ENCODE data around the gene ALDOB.

The ALDOB gene

GRCh38 chr9:101469026-101469425, 33.5 kb upstream of the ALDOB start:
- peaks cover 80% of the 10 kb centered on the region for H3K27me3 Mint-ChIP-seq
- no peaks in the 10 kb centered on the region for H3K4me1 Mint-ChIP-seq
- H3K9me3 Mint-ChIP-seq: no peaks in the 10 kb centered on the region
- H3K27ac Mint-ChIP-seq (ENCODE audit: low read depth): no peak overlapping the region
- DNase-seq (ENCODE audit: low spot score in 2 of 2): no peak
- no peak for ATAC-seq (replicated peaks; ENCODE audit: extremely low read depth, poor library complexity, severe bottlenecking)
- H3K4me3 Mint-ChIP-seq: no peak overlapping the region
- H3K36me3 Mint-ChIP-seq (ENCODE audit: insufficient read depth): no peaks in the 10 kb centered on the region

GRCh38 chr9:101468116-101468515, 32.5 kb upstream of the ALDOB start:
- ATAC-seq (replicated peaks; ENCODE audit: extremely low read depth, poor library complexity, severe bottlenecking) (no peak), DNase-seq (ENCODE audit: low spot score in 2 of 2) (no peak)
- H3K9me3 Mint-ChIP-seq: no peaks in the 10 kb centered on the region
- no peak overlapping the region for H3K4me3 Mint-ChIP-seq
- H3K27ac Mint-ChIP-seq (ENCODE audit: low read depth): no peak overlapping the region
- no peaks in the 10 kb centered on the region for H3K36me3 Mint-ChIP-seq (ENCODE audit: insufficient read depth)
- H3K4me1 Mint-ChIP-seq: no peaks in the 10 kb centered on the region
- H3K27me3 Mint-ChIP-seq: peaks cover 74% of the 10 kb centered on the region

- peaks cover 70% of the 10 kb centered on the region for H3K27me3 Mint-ChIP-seq
- no peaks in the 10 kb centered on the region for H3K9me3 Mint-ChIP-seq
- no peak overlapping the region for H3K4me3 Mint-ChIP-seq
- no peaks in the 10 kb centered on the region for H3K4me1 Mint-ChIP-seq
- no peaks in the 10 kb centered on the region for H3K36me3 Mint-ChIP-seq (ENCODE audit: insufficient read depth)
- no peak overlapping the region for H3K27ac Mint-ChIP-seq (ENCODE audit: low read depth)
- ATAC-seq (replicated peaks; ENCODE audit: extremely low read depth, poor library complexity, severe bottlenecking) (no peak), DNase-seq (ENCODE audit: low spot score in 2 of 2) (no peak)
Observed at GRCh38 chr9:101467690-101468089, 32.1 kb upstream of the ALDOB start.

- no peaks in the 10 kb centered on the region for H3K9me3 Mint-ChIP-seq
- DNase-seq (ENCODE audit: low spot score in 2 of 2) (no peak), ATAC-seq (replicated peaks; ENCODE audit: extremely low read depth, poor library complexity, severe bottlenecking) (no peak)
- no peak overlapping the region for H3K4me3 Mint-ChIP-seq
- H3K36me3 Mint-ChIP-seq (ENCODE audit: insufficient read depth): no peaks in the 10 kb centered on the region
- no peaks in the 10 kb centered on the region for H3K4me1 Mint-ChIP-seq
- H3K27me3 Mint-ChIP-seq: peaks cover 61% of the 10 kb centered on the region
- no peak overlapping the region for H3K27ac Mint-ChIP-seq (ENCODE audit: low read depth)
Observed at GRCh38 chr9:101466863-101467262, 31.3 kb upstream of the ALDOB start.

GRCh38 chr9:101465326-101465915, 29.8 kb upstream of the ALDOB start:
- H3K9me3 Mint-ChIP-seq: no peaks in the 10 kb centered on the region
- DNase-seq (ENCODE audit: low spot score in 2 of 2): no peak
- H3K27ac Mint-ChIP-seq (ENCODE audit: low read depth): no peak overlapping the region
- H3K4me3 Mint-ChIP-seq: no peak overlapping the region
- H3K4me1 Mint-ChIP-seq: no peaks in the 10 kb centered on the region
- no peak for ATAC-seq (replicated peaks; ENCODE audit: extremely low read depth, poor library complexity, severe bottlenecking)
- H3K36me3 Mint-ChIP-seq (ENCODE audit: insufficient read depth): no peaks in the 10 kb centered on the region
- peaks cover 47% of the 10 kb centered on the region for H3K27me3 Mint-ChIP-seq

- ATAC-seq (replicated peaks; ENCODE audit: extremely low read depth, poor library complexity, severe bottlenecking): no peak
- Mint-ChIP-seq H3K9me3 (no peaks in the 10 kb centered on the region), H3K4me3 (no peak overlapping the region), H3K27me3 (peaks cover 29% of the 10 kb centered on the region), H3K36me3 (ENCODE audit: insufficient read depth) (no peaks in the 10 kb centered on the region), H3K4me1 (no peaks in the 10 kb centered on the region), H3K27ac (ENCODE audit: low read depth) (no peak overlapping the region)
- no peak for DNase-seq (ENCODE audit: low spot score in 2 of 2)
Observed at GRCh38 chr9:101463397-101463796, 27.8 kb upstream of the ALDOB start.

GRCh38 chr9:101462558-101462957, 27.0 kb upstream of the ALDOB start:
- Mint-ChIP-seq H3K4me1 (no peaks in the 10 kb centered on the region), H3K4me3 (no peak overlapping the region), H3K9me3 (no peaks in the 10 kb centered on the region), H3K27ac (ENCODE audit: low read depth) (no peak overlapping the region), H3K36me3 (ENCODE audit: insufficient read depth) (no peaks in the 10 kb centered on the region), H3K27me3 (peaks cover 29% of the 10 kb centered on the region)
- DNase-seq (ENCODE audit: low spot score in 2 of 2): no peak
- ATAC-seq (replicated peaks; ENCODE audit: extremely low read depth, poor library complexity, severe bottlenecking): no peak

GRCh38 chr9:101460965-101461364, 25.4 kb upstream of the ALDOB start:
- no peak for ATAC-seq (replicated peaks; ENCODE audit: extremely low read depth, poor library complexity, severe bottlenecking)
- no peak overlapping the region for H3K4me3 Mint-ChIP-seq
- H3K27me3 Mint-ChIP-seq: peaks cover 27% of the 10 kb centered on the region

GRCh38 chr9:101458963-101459631, 23.5 kb upstream of the ALDOB start:
- H3K9me3 Mint-ChIP-seq: no peaks in the 10 kb centered on the region
- DNase-seq (ENCODE audit: low spot score in 2 of 2) (no peak), ATAC-seq (replicated peaks; ENCODE audit: extremely low read depth, poor library complexity, severe bottlenecking) (peak; percentile 49)
- peaks cover 12% of the 10 kb centered on the region for H3K27me3 Mint-ChIP-seq
- no peaks in the 10 kb centered on the region for H3K36me3 Mint-ChIP-seq (ENCODE audit: insufficient read depth)
- no peaks in the 10 kb centered on the region for H3K4me1 Mint-ChIP-seq
- H3K4me3 Mint-ChIP-seq: no peak overlapping the region
- H3K27ac Mint-ChIP-seq (ENCODE audit: low read depth): no peak overlapping the region

More at GRCh38 chr9:101460965-101461364, 25.4 kb upstream of the ALDOB start:
- no peaks in the 10 kb centered on the region for H3K36me3 Mint-ChIP-seq (ENCODE audit: insufficient read depth)
- H3K4me1 Mint-ChIP-seq: no peaks in the 10 kb centered on the region
- H3K9me3 Mint-ChIP-seq: no peaks in the 10 kb centered on the region
- no peak for DNase-seq (ENCODE audit: low spot score in 2 of 2)
- H3K27ac Mint-ChIP-seq (ENCODE audit: low read depth): no peak overlapping the region

GRCh38 chr9:101457003-101457402, 21.4 kb upstream of the ALDOB start:
- no peak overlapping the region for H3K4me3 Mint-ChIP-seq
- H3K4me1 Mint-ChIP-seq: no peaks in the 10 kb centered on the region
- H3K36me3 Mint-ChIP-seq (ENCODE audit: insufficient read depth): no peaks in the 10 kb centered on the region
- peaks cover 29% of the 10 kb centered on the region for H3K27me3 Mint-ChIP-seq
- no peak for DNase-seq (ENCODE audit: low spot score in 2 of 2)
- H3K27ac Mint-ChIP-seq (ENCODE audit: low read depth): no peak overlapping the region
- no peak for ATAC-seq (replicated peaks; ENCODE audit: extremely low read depth, poor library complexity, severe bottlenecking)
- no peaks in the 10 kb centered on the region for H3K9me3 Mint-ChIP-seq

GRCh38 chr9:101455656-101456240, 20.2 kb upstream of the ALDOB start:
- ATAC-seq (replicated peaks; ENCODE audit: extremely low read depth, poor library complexity, severe bottlenecking) (no peak), DNase-seq (ENCODE audit: low spot score in 2 of 2) (no peak)
- Mint-ChIP-seq H3K36me3 (ENCODE audit: insufficient read depth) (no peaks in the 10 kb centered on the region), H3K27me3 (peaks cover 41% of the 10 kb centered on the region), H3K9me3 (no peaks in the 10 kb centered on the region), H3K27ac (ENCODE audit: low read depth) (no peak overlapping the region), H3K4me3 (no peak overlapping the region), H3K4me1 (no peaks in the 10 kb centered on the region)

GRCh38 chr9:101453776-101454570, 18.4 kb upstream of the ALDOB start:
- H3K4me3 Mint-ChIP-seq: no peak overlapping the region
- no peak overlapping the region for H3K27ac Mint-ChIP-seq (ENCODE audit: low read depth)
- no peak for ATAC-seq (replicated peaks; ENCODE audit: extremely low read depth, poor library complexity, severe bottlenecking)
- no peaks in the 10 kb centered on the region for H3K9me3 Mint-ChIP-seq
- H3K36me3 Mint-ChIP-seq (ENCODE audit: insufficient read depth): no peaks in the 10 kb centered on the region
- no peak for DNase-seq (ENCODE audit: low spot score in 2 of 2)
- peaks cover 52% of the 10 kb centered on the region for H3K27me3 Mint-ChIP-seq
- H3K4me1 Mint-ChIP-seq: peaks cover 6% of the 10 kb centered on the region

Data from central memory CD8-positive, alpha-beta T cell (primary cell).